ENCODE data around the gene AOAH.

AOAH gene

GRCh38 chr7:36723951-36724664 is at the start of gene AOAH:
AOAH (minus strand) TSS chr7:36724494; CDS start chr7:36724148, 346 bp downstream.
- peak within 1 kb of the TSS; percentile 92 for H3K27ac Mint-ChIP-seq

GRCh38 chr7:36766451-36766850 is 42.2 kb upstream of the AOAH start:
- peaks cover 9% of the 10 kb centered on the region for H3K27me3 Mint-ChIP-seq (ENCODE audit: low read depth)
- H3K4me1 Mint-ChIP-seq (ENCODE audit: low read depth), result peaks cover 21% of the 10 kb centered on the region
- peak overlapping the region; percentile 24 for H3K27ac Mint-ChIP-seq
- H3K4me3 Mint-ChIP-seq, result no peak overlapping the region
- H3K9me3 Mint-ChIP-seq, result no peaks in the 10 kb centered on the region
- H3K36me3 Mint-ChIP-seq (ENCODE audit: low read depth), result peaks cover 4% of the 10 kb centered on the region

More at GRCh38 chr7:36723951-36724664, at the start of gene AOAH:
- Mint-ChIP-seq H3K4me3 (peak within 1 kb of the TSS; percentile 87), H3K4me1 (ENCODE audit: low read depth) (peaks cover 75% of the 10 kb centered on the region), H3K27me3 (ENCODE audit: low read depth) (peaks cover 5% of the 10 kb centered on the region), H3K36me3 (ENCODE audit: low read depth) (peaks cover 18% of the 10 kb centered on the region), H3K9me3 (peaks cover 6% of the 10 kb centered on the region)

GRCh38 chr7:36765605-36766004 is 41.3 kb upstream of the AOAH start:
- Mint-ChIP-seq H3K36me3 (ENCODE audit: low read depth) (peaks cover 2% of the 10 kb centered on the region), H3K4me3 (no peak overlapping the region)

GRCh38 chr7:36764929-36765328 is 40.6 kb upstream of the AOAH start:
- Mint-ChIP-seq H3K36me3 (ENCODE audit: low read depth) (peaks cover 2% of the 10 kb centered on the region), H3K9me3 (no peaks in the 10 kb centered on the region), H3K27ac (peak overlapping the region; percentile 50), H3K4me1 (ENCODE audit: low read depth) (peaks cover 17% of the 10 kb centered on the region), H3K27me3 (ENCODE audit: low read depth) (peaks cover 9% of the 10 kb centered on the region), H3K4me3 (no peak overlapping the region)

More at GRCh38 chr7:36765605-36766004, 41.3 kb upstream of the AOAH start:
- Mint-ChIP-seq H3K4me1 (ENCODE audit: low read depth) (peaks cover 21% of the 10 kb centered on the region), H3K9me3 (no peaks in the 10 kb centered on the region), H3K27ac (no peak overlapping the region), H3K27me3 (ENCODE audit: low read depth) (peaks cover 9% of the 10 kb centered on the region)

- Mint-ChIP-seq H3K36me3 (ENCODE audit: low read depth) (peaks cover 2% of the 10 kb centered on the region), H3K4me3 (no peak overlapping the region), H3K27ac (no peak overlapping the region), H3K4me1 (ENCODE audit: low read depth) (peaks cover 15% of the 10 kb centered on the region), H3K27me3 (ENCODE audit: low read depth) (peaks cover 5% of the 10 kb centered on the region), H3K9me3 (no peaks in the 10 kb centered on the region)
Measured at GRCh38 chr7:36763132-36763816, 39.0 kb upstream of the AOAH start.

- H3K4me3 Mint-ChIP-seq, result no peak overlapping the region
- H3K9me3 Mint-ChIP-seq, result no peaks in the 10 kb centered on the region
- peaks cover 5% of the 10 kb centered on the region for H3K27me3 Mint-ChIP-seq (ENCODE audit: low read depth)
- no peak overlapping the region for H3K27ac Mint-ChIP-seq
- H3K4me1 Mint-ChIP-seq (ENCODE audit: low read depth), result peaks cover 15% of the 10 kb centered on the region
- H3K36me3 Mint-ChIP-seq (ENCODE audit: low read depth), result peaks cover 2% of the 10 kb centered on the region
Measured at GRCh38 chr7:36762394-36762793, 38.1 kb upstream of the AOAH start.

- Mint-ChIP-seq H3K4me1 (ENCODE audit: low read depth) (peaks cover 15% of the 10 kb centered on the region), H3K4me3 (no peak overlapping the region), H3K36me3 (ENCODE audit: low read depth) (peaks cover 2% of the 10 kb centered on the region), H3K27ac (no peak overlapping the region), H3K9me3 (no peaks in the 10 kb centered on the region), H3K27me3 (ENCODE audit: low read depth) (peaks cover 5% of the 10 kb centered on the region)
Measured at GRCh38 chr7:36761835-36762234, 37.5 kb upstream of the AOAH start.

- peaks cover 2% of the 10 kb centered on the region for H3K27me3 Mint-ChIP-seq (ENCODE audit: low read depth)
- H3K4me1 Mint-ChIP-seq (ENCODE audit: low read depth), result peaks cover 15% of the 10 kb centered on the region
- H3K27ac Mint-ChIP-seq, result no peak overlapping the region
- no peaks in the 10 kb centered on the region for H3K9me3 Mint-ChIP-seq
- H3K36me3 Mint-ChIP-seq (ENCODE audit: low read depth), result peaks cover 2% of the 10 kb centered on the region
- no peak overlapping the region for H3K4me3 Mint-ChIP-seq
Measured at GRCh38 chr7:36760856-36761762, 36.8 kb upstream of the AOAH start.

- H3K4me3 Mint-ChIP-seq, result no peak overlapping the region
- H3K36me3 Mint-ChIP-seq (ENCODE audit: low read depth), result no peaks in the 10 kb centered on the region
- no peak overlapping the region for H3K27ac Mint-ChIP-seq
- peaks cover 8% of the 10 kb centered on the region for H3K27me3 Mint-ChIP-seq (ENCODE audit: low read depth)
- no peaks in the 10 kb centered on the region for H3K4me1 Mint-ChIP-seq (ENCODE audit: low read depth)
- no peaks in the 10 kb centered on the region for H3K9me3 Mint-ChIP-seq
Measured at GRCh38 chr7:36758879-36759278, 34.6 kb upstream of the AOAH start.

GRCh38 chr7:36755484-36755883 is 31.2 kb upstream of the AOAH start:
- no peaks in the 10 kb centered on the region for H3K4me1 Mint-ChIP-seq (ENCODE audit: low read depth)
- H3K27ac Mint-ChIP-seq, result no peak overlapping the region
- H3K9me3 Mint-ChIP-seq, result no peaks in the 10 kb centered on the region
- no peaks in the 10 kb centered on the region for H3K36me3 Mint-ChIP-seq (ENCODE audit: low read depth)
- no peak overlapping the region for H3K4me3 Mint-ChIP-seq
- peaks cover 8% of the 10 kb centered on the region for H3K27me3 Mint-ChIP-seq (ENCODE audit: low read depth)

GRCh38 chr7:36752026-36752711 is 27.9 kb upstream of the AOAH start:
- H3K4me1 Mint-ChIP-seq (ENCODE audit: low read depth), result peaks cover 13% of the 10 kb centered on the region
- peaks cover 12% of the 10 kb centered on the region for H3K27me3 Mint-ChIP-seq (ENCODE audit: low read depth)
- H3K27ac Mint-ChIP-seq, result no peak overlapping the region
- H3K4me3 Mint-ChIP-seq, result no peak overlapping the region
- peaks cover 2% of the 10 kb centered on the region for H3K9me3 Mint-ChIP-seq
- peaks cover 1% of the 10 kb centered on the region for H3K36me3 Mint-ChIP-seq (ENCODE audit: low read depth)

GRCh38 chr7:36750451-36750850 is 26.2 kb upstream of the AOAH start:
- Mint-ChIP-seq H3K4me3 (no peak overlapping the region), H3K9me3 (peaks cover 2% of the 10 kb centered on the region), H3K27ac (no peak overlapping the region), H3K4me1 (ENCODE audit: low read depth) (peaks cover 13% of the 10 kb centered on the region), H3K36me3 (ENCODE audit: low read depth) (peaks cover 1% of the 10 kb centered on the region), H3K27me3 (ENCODE audit: low read depth) (peaks cover 12% of the 10 kb centered on the region)

GRCh38 chr7:36749282-36749960 is 25.1 kb upstream of the AOAH start:
- H3K4me3 Mint-ChIP-seq, result no peak overlapping the region
- peaks cover 2% of the 10 kb centered on the region for H3K9me3 Mint-ChIP-seq

More at GRCh38 chr7:36749282-36749960, 25.1 kb upstream of the AOAH start:
- H3K4me1 Mint-ChIP-seq (ENCODE audit: low read depth), result peaks cover 13% of the 10 kb centered on the region
- H3K27ac Mint-ChIP-seq, result no peak overlapping the region
- H3K27me3 Mint-ChIP-seq (ENCODE audit: low read depth), result peaks cover 7% of the 10 kb centered on the region
- peaks cover 1% of the 10 kb centered on the region for H3K36me3 Mint-ChIP-seq (ENCODE audit: low read depth)

Measured in T-helper 1 cell treated with Interleukin-12 subunit alpha and Interleukin-12 subunit beta and Interleukin-4 antibody, amounts not matched to agents 30 μg/mL and 1 μg/mL, for 36 hours (primary cell).